Spleen (tissue), 7 donors: ENCODE measurements around the gene MEX3D.

ENCODE experiments used
- CTCF ChIP-seq, 11 experiments: fragments of 200-600 bp in 7 of 11; fragments of 450-650 bp in 4 of 11; sonication (generic) in 4 of 11; IDR thresholded peaks in 8 of 11; conservative IDR thresholded peaks in 3 of 11; 1 replicate in 7 of 11; 2 replicates in 4 of 11; pipeline versions ENCODE4 v1.4.0 to v1.8.0; 2016 to 2021; ENCODE audit warnings: antibody characterized with exemption in 11 of 11, inconsistent platforms in 4 of 11, mild to moderate bottlenecking in 1 of 11
- POLR2A ChIP-seq, 3 donors: fragments of 450-650 bp; IDR thresholded peaks; one replicate each; pipeline ENCODE4 v1.5.1; 2017; ENCODE audit warnings: antibody characterized with exemption in 3 of 3, mild to moderate bottlenecking in 1 of 3
- donor health status: DM: no; HTN: no; CAD: no; lungs with moderate emphysema.
- donor health status: DM: no; HTN: no; CAD: no.
- donor health status: DM: no; HTN: no; CAD: no.

- TF ChIP-seq CTCF (IDR thresholded peaks at IDR 0.05 in 8 of 11, conservative IDR thresholded peaks at IDR 0.05 in 3 of 11) (no peak), POLR2A (IDR thresholded peaks at IDR 0.05) (no peak)
Measured at GRCh38 chr19:1584500-1585242, 16.5 kb upstream of the MEX3D start.
